ENCODE results near the gene NACC2. TPM values are rescaled to one million over a fixed set of nuclear protein-coding genes. Genes with fewer than 3 reads are reported as not detected.

The NACC2 gene
- total and polyA plus RNA-seq, 2 donors (not counting 3 experiments of a cell fraction or from before 2014, with no cell fraction given): 15.8 to 27.1 TPM

DNA sequence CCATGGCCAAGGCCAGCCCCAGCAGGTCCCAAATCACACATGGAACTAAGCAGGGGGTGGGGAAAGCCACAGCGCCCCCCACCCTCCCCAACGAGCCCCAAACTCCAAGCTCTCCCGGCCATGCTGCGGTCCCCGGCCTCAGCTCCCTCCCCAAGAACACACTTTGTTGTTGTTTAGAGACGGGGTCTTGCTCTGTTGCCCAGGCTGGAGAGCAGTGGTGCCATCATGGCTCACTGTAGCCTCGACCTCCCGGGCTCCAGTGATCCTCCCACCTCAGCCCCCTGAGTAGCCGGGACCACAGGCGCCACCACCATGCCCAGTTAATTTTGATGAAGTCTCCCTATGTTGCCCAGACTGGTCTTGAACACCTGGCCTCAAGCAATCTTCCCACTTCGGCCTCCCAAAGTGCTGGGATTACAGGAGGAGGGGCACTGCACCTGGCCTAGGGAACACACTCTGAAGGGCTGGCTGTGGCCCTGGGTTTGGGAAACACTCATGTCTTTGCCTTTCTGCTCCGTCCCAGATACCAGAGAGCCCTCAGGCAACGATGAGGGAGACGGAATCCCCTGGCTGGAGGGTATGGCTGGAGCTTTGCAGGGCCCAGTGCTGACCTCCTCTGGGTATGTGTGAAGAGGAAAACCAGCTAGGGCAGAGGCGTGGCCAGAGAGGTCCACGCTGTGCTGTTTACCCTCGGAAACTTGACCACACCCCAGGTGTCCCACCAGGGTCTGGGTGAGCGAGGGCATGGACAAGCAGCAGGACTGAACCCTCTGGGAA, 80.8 kb downstream of the NACC2 start:
- intact Hi-C loops (cut with micrococcal nuclease): no loop called here

More for the DNA sequence above, 80.8 kb downstream of the NACC2 start:
- Histone ChIP-seq H3K4me3 (replicated peaks in 1 of 3; ENCODE audit: insufficient read depth in 1 of 3, low read depth in 1 of 3, low read length in 3 of 3) (no peak overlapping the region), H3K9me1 (replicated peaks; ENCODE audit: control insufficient read depth, extremely low read depth, insufficient read depth, low read length) (no peaks in the 10 kb centered on the region), H3K4me2 (ENCODE audit: insufficient read depth, low read length) (no peak overlapping the region), H3K36me3 (ENCODE audit: control insufficient read depth in 2 of 2, extremely low read depth in 1 of 2, insufficient read depth in 2 of 2, low read length in 2 of 2) (peaks cover 0 to 2% of the 10 kb centered on the region in 2 experiments), H3K27me3 (ENCODE audit: control insufficient read depth in 2 of 2, insufficient read depth in 2 of 2, low read length in 2 of 2) (no peaks in the 10 kb centered on the region), H3K4me1 (ENCODE audit: control insufficient read depth, extremely low read depth, insufficient read depth, low read length) (peaks cover 34% of the 10 kb centered on the region), H3K9me3 (replicated peaks; ENCODE audit: control insufficient read depth, insufficient read depth, low read length) (no peaks in the 10 kb centered on the region), H2AFZ (ENCODE audit: low read depth, low read length) (no peak overlapping the region), H3K79me2 (ENCODE audit: control insufficient read depth, insufficient read depth, low read length) (peaks cover 15% of the 10 kb centered on the region), H3K9ac (replicated peaks; ENCODE audit: extremely low read depth, insufficient read depth, low read length) (no peak overlapping the region), H4K20me1 (replicated peaks; ENCODE audit: control insufficient read depth, extremely low read depth, insufficient read depth, low read length) (no peaks in the 10 kb centered on the region), H3K27ac (ENCODE audit: insufficient read depth, low read depth, low read length) (no peak overlapping the region)
- CTCF ChIA-PET: no interaction called here
- dilution Hi-C loops (cut with MboI; ENCODE audit: extremely low pct_ligation_motif_present, low sequenced_read_pairs): no loop called here
- DNase-seq (ENCODE audit: low read depth, low spot score): no peak
- BruUV-seq (replicated peaks): no TSS peak
- no peak for FAIRE-seq
- TF ChIP-seq FOS (IDR thresholded peaks at IDR 0.05; ENCODE audit: borderline replicate concordance, insufficient read depth, low read length): no peak
- TF ChIP-seq GATA2 (IDR thresholded peaks at IDR 0.05; ENCODE audit: insufficient read depth, insufficient read length, low read depth, low read length): no peak
- no peak for TF ChIP-seq POLR2AphosphoS5 (IDR thresholded peaks at IDR 0.05; ENCODE audit: insufficient read depth, low read depth, low read length)
- no peak for TF ChIP-seq MAX (IDR thresholded peaks at IDR 0.05; ENCODE audit: insufficient read depth, insufficient read length)
- no peak for TF ChIP-seq EZH2 (IDR thresholded peaks at IDR 0.05; ENCODE audit: borderline replicate concordance, low read depth, low read length, severe bottlenecking)
- TF ChIP-seq POLR2A (IDR thresholded peaks at IDR 0.05; ENCODE audit: low read depth, low read length): no peak
- no peak for TF ChIP-seq CTCF (IDR thresholded peaks at IDR 0.05; ENCODE audit: extremely low read depth in 1 of 2, insufficient read depth in 1 of 2, low read depth in 1 of 2, low read length in 2 of 2)
- no peak for TF ChIP-seq JUN (IDR thresholded peaks at IDR 0.05; ENCODE audit: borderline replicate concordance, insufficient read depth, insufficient read length, low read depth)
- no peak for TF ChIP-seq MYC (IDR thresholded peaks at IDR 0.05; ENCODE audit: low read depth, low read length)
- POLR2A ChIA-PET: no interaction called here
